ENCODE measurements around the gene EIF3A. TPM values are rescaled to one million over a fixed set of nuclear protein-coding genes. Genes with fewer than 3 reads are reported as not detected.

Gene EIF3A, protein sequence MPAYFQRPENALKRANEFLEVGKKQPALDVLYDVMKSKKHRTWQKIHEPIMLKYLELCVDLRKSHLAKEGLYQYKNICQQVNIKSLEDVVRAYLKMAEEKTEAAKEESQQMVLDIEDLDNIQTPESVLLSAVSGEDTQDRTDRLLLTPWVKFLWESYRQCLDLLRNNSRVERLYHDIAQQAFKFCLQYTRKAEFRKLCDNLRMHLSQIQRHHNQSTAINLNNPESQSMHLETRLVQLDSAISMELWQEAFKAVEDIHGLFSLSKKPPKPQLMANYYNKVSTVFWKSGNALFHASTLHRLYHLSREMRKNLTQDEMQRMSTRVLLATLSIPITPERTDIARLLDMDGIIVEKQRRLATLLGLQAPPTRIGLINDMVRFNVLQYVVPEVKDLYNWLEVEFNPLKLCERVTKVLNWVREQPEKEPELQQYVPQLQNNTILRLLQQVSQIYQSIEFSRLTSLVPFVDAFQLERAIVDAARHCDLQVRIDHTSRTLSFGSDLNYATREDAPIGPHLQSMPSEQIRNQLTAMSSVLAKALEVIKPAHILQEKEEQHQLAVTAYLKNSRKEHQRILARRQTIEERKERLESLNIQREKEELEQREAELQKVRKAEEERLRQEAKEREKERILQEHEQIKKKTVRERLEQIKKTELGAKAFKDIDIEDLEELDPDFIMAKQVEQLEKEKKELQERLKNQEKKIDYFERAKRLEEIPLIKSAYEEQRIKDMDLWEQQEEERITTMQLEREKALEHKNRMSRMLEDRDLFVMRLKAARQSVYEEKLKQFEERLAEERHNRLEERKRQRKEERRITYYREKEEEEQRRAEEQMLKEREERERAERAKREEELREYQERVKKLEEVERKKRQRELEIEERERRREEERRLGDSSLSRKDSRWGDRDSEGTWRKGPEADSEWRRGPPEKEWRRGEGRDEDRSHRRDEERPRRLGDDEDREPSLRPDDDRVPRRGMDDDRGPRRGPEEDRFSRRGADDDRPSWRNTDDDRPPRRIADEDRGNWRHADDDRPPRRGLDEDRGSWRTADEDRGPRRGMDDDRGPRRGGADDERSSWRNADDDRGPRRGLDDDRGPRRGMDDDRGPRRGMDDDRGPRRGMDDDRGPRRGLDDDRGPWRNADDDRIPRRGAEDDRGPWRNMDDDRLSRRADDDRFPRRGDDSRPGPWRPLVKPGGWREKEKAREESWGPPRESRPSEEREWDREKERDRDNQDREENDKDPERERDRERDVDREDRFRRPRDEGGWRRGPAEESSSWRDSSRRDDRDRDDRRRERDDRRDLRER (N-terminal part only)
- total RNA-seq: 100 to 1,000 TPM; 124 to 127 TPM

DNA sequence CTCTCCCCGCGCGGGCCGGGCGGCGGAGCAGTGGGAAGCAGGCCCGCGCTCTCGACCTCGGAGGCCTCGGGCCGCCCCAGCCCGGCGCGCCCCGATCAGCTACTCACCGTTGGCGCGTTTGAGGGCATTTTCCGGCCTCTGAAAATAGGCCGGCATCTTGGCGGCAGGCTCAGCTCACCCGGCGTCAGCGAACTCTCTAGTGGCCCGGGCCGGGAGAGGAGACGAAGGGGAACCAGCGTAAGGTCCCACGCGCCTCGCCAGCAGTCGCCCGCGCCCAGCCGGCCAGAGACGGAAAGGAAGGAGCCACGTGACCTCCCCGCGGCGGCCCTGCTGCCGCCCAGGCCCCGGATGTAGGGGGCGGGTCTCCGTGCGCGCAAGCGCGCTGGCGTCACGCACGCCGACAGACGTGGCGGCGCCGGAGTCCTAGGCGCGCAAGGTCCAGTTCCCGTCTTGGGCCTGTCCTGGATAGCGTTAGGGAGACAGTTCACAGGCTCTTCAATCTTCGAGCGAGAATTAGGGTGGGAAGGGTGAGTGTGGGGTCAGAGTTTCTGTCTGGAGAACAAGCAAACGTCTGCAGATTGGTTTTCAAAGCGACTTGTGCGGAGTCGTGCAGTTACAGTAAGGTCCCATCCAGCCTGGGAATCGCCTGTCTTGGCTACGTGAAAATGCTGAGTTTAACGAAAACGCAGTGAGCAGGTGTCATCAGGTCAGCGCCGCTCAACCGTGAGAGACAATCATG, at the start of gene EIF3A:
TSS of gene EIF3A (minus strand) at position 297 of the 739 bp plus-strand sequence. CDS start at position 156, 141 bp downstream.
- Histone ChIP-seq H3K4me3 (peak within 1 kb of the TSS; percentile 93), H3K9me3 (no peaks in the 10 kb centered on the region), H3K4me1 (no peaks in the 10 kb centered on the region), H3K27ac (peak within 1 kb of the TSS; percentile 97), H3K27me3 (no peaks in the 10 kb centered on the region), H3K9ac (ENCODE audit: low read depth in 2 of 2, low read length in 2 of 2) (peak within 1 kb of the TSS; percentile 99 to 100), H3K36me3 (no peaks in the 10 kb centered on the region)
- DNase-seq: peak; percentile 94
- intact Hi-C loops (cut with DNase I): loop anchor here (2.0 kb wide), 1 partner anchor 50 kb away; no protein-coding TSS in a partner anchor
- TF ChIP-seq, protein P1, sequence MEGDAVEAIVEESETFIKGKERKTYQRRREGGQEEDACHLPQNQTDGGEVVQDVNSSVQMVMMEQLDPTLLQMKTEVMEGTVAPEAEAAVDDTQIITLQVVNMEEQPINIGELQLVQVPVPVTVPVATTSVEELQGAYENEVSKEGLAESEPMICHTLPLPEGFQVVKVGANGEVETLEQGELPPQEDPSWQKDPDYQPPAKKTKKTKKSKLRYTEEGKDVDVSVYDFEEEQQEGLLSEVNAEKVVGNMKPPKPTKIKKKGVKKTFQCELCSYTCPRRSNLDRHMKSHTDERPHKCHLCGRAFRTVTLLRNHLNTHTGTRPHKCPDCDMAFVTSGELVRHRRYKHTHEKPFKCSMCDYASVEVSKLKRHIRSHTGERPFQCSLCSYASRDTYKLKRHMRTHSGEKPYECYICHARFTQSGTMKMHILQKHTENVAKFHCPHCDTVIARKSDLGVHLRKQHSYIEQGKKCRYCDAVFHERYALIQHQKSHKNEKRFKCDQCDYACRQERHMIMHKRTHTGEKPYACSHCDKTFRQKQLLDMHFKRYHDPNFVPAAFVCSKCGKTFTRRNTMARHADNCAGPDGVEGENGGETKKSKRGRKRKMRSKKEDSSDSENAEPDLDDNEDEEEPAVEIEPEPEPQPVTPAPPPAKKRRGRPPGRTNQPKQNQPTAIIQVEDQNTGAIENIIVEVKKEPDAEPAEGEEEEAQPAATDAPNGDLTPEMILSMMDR (IDR thresholded peaks at IDR 0.05): no peak

DNA sequence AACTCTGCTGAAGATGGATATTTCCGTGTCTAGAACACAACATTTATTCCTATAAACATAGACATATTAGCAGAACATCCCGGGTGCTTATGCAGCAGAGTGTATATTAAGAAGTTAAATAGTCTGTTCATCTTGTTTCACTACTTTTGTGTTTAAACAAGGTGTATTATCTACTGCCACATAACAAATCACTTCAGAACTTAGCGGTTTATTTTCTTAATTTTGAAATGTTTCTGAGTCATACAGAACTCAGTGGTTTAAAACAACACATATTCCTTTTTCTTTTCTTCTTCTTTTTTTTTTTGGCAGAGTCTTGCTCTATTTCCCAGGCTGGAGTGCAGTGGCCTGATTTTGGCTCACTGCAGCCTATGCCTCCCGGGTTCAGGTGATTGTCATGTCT, 49.1 kb upstream of the EIF3A start:
- H3K27ac ChIP-seq: no peak overlapping the region
- TF ChIP-seq, protein P1 (IDR thresholded peaks at IDR 0.05): no peak
- DNase-seq: no peak
- no peak overlapping the region for H3K4me3 ChIP-seq
- H3K27me3 ChIP-seq: no peaks in the 10 kb centered on the region
- H3K9me3 ChIP-seq: no peaks in the 10 kb centered on the region
- no peak overlapping the region for H3K9ac ChIP-seq (ENCODE audit: low read depth in 2 of 2, low read length in 2 of 2)
- no peaks in the 10 kb centered on the region for H3K4me1 ChIP-seq
- H3K36me3 ChIP-seq: no peaks in the 10 kb centered on the region
- intact Hi-C loops (cut with DNase I): no loop called here

DNA sequence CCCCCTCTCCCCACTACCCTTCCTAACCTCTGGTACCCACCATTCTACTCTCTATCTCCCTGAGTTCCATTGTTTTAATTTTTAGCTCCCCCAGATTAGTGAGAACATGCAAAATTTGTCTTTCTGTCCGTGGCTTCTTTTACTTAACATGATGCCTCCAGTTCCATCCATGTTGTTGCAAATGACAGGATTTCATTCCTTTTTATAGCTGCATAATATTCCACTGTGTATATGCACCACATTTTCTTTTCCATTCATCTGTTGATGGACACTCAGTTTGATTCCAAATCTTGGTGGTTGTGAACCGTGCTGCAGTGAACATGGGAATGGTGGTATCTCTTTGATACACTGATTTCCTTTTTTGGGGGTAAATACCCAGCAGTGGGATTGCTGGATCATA, 45.3 kb upstream of the EIF3A start:
- Histone ChIP-seq H3K9me3 (no peaks in the 10 kb centered on the region), H3K36me3 (no peaks in the 10 kb centered on the region), H3K4me1 (no peaks in the 10 kb centered on the region)

DNA sequence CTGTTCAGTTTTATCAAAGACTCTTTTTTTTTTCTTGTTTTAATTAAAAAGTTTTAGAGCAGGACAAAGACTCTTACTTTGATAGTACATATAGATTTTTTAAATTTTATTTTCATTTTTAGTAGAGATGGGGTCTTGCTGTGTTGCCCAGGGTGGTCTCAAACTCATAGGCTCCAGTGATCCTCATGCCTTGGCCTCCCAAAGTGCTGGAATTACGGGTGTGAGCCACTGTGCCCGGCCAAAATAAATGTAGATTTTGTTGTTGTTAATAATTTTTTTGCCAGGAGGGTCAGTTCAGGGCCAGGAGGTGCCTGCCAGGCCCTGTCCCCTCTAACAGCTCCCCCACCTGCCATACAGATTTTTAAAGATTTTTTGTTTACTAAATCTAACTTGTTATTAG, 40.3 kb upstream of the EIF3A start:
- Histone ChIP-seq H3K4me1 (no peaks in the 10 kb centered on the region), H3K9ac (ENCODE audit: low read depth in 2 of 2, low read length in 2 of 2) (no peak overlapping the region), H3K9me3 (no peaks in the 10 kb centered on the region), H3K36me3 (no peaks in the 10 kb centered on the region), H3K27me3 (no peaks in the 10 kb centered on the region), H3K4me3 (no peak overlapping the region), H3K27ac (no peak overlapping the region)
- TF ChIP-seq, protein P1 (IDR thresholded peaks at IDR 0.05): no peak
- intact Hi-C loops (cut with DNase I): no loop called here
- no peak for DNase-seq

More for the DNA sequence above, 45.3 kb upstream of the EIF3A start:
- TF ChIP-seq, protein P1 (IDR thresholded peaks at IDR 0.05): no peak
- H3K27ac ChIP-seq: no peak overlapping the region
- intact Hi-C loops (cut with DNase I): no loop called here
- no peak overlapping the region for H3K4me3 ChIP-seq
- no peak for DNase-seq
- no peaks in the 10 kb centered on the region for H3K27me3 ChIP-seq
- H3K9ac ChIP-seq (ENCODE audit: low read depth in 2 of 2, low read length in 2 of 2): no peak overlapping the region

All from colonic mucosa (tissue), 4 donors.